ENCODE measurements around the gene B3GALNT2. TPM values are rescaled to one million over a fixed set of nuclear protein-coding genes. Genes with fewer than 3 reads are reported as not detected.

Gene B3GALNT2
- total and polyA plus RNA-seq, 2 of the 8 experiments (the other 6 are each of a cell fraction or from before 2014, with no cell fraction given) = 15.4 to 39.4 TPM

GRCh38 chr1:235525314-235525713 is 21.1 kb upstream of the B3GALNT2 start:
- H2BK20ac ChIP-seq (ENCODE audit: low read length) = no peak overlapping the region
- FAIRE-seq = no peak

More at GRCh38 chr1:235525314-235525713, 21.1 kb upstream of the B3GALNT2 start:
- Histone ChIP-seq H3K4me2 (ENCODE audit: insufficient read depth in 1 of 2, low read depth in 2 of 2, low read length in 2 of 2) (no peak overlapping the region), H3K23ac (ENCODE audit: insufficient read length) (no peak overlapping the region), H2AK5ac (ENCODE audit: low read depth, low read length) (no peak overlapping the region), H2AFZ (ENCODE audit: low read length) (no peak overlapping the region), H4K91ac (replicated peaks; ENCODE audit: insufficient read length, low read length) (no peak overlapping the region), H3K27me3 (replicated peaks in 1 of 4; ENCODE audit: control insufficient read depth in 3 of 4, extremely low read depth in 1 of 4, insufficient read depth in 3 of 4, low read length in 3 of 4) (no peaks in the 10 kb centered on the region; a peak in 1 of 7 replicates), H3K4me3 (ENCODE audit: extremely low read depth in 1 of 4, insufficient read depth in 2 of 4, low read depth in 3 of 4, low read length in 4 of 4) (no peak overlapping the region), H3K56ac (replicated peaks; ENCODE audit: insufficient read length, low read depth, low read length) (no peak overlapping the region), H3K36me3 (ENCODE audit: control insufficient read depth in 2 of 4, insufficient read depth in 4 of 4, low read length in 3 of 4) (no peaks in the 10 kb centered on the region), H3K18ac (ENCODE audit: extremely low read depth, low read length) (no peak overlapping the region), H3K9me3 (ENCODE audit: insufficient read depth in 2 of 2, low read depth in 1 of 2, low read length in 1 of 2) (no peaks in the 10 kb centered on the region), H2BK12ac (ENCODE audit: low read depth, low read length) (no peak overlapping the region), H3K79me2 (ENCODE audit: control insufficient read depth in 1 of 2, insufficient read depth in 2 of 2, low read length in 2 of 2) (no peaks in the 10 kb centered on the region), H3K4me1 (replicated peaks in 1 of 4; ENCODE audit: control insufficient read depth in 3 of 4, insufficient read depth in 4 of 4, low read length in 3 of 4) (no peaks in the 10 kb centered on the region), H2BK15ac (ENCODE audit: low read length) (no peak overlapping the region), H3K23me2 (ENCODE audit: low read depth, low read length) (0 out of 2 replicates have a peak, but pooled peaks cover 1% of the 10 kb centered on the region), H2BK120ac (replicated peaks; ENCODE audit: low read depth, low read length) (no peak overlapping the region), H3K4ac (replicated peaks; ENCODE audit: insufficient read length, low read depth, low read length) (no peak overlapping the region), H4K8ac (ENCODE audit: extremely low read depth, insufficient read depth, low read length) (no peak overlapping the region), H3K14ac (ENCODE audit: insufficient read length) (no peak overlapping the region), H4K20me1 (replicated peaks in 1 of 2; ENCODE audit: control insufficient read depth in 1 of 2, insufficient read depth in 2 of 2, low read length in 2 of 2) (no peaks in the 10 kb centered on the region), H2BK5ac (ENCODE audit: low read depth, low read length) (no peak overlapping the region), H3K27ac (ENCODE audit: low read depth, low read length) (no peak overlapping the region), H4K5ac (ENCODE audit: insufficient read length, low read depth, low read length) (no peak overlapping the region), H3K79me1 (ENCODE audit: low read depth, low read length) (no peaks in the 10 kb centered on the region), H3K9ac (replicated peaks in 1 of 4; ENCODE audit: extremely low read depth in 1 of 4, low read depth in 3 of 4, low read length in 3 of 4) (no peak overlapping the region)
- 84% methylated on average over 4 of the region's 4 CpGs; no CpG with 5 or more reads in 1 of the 2 experiments for WGBS, 2 experiments (ENCODE audit: extremely low coverage in 1 of 2, insufficient coverage in 1 of 2, insufficient read length in 1 of 2, insufficient replicate concordance in 2 of 2, low coverage in 1 of 2, low lambda C conversion rate in 2 of 2, missing lambda C conversion rate in 1 of 2)
- DNase-seq (ENCODE audit: low read depth in 1 of 2, low spot score in 2 of 2) = no peak
- no peak for TF ChIP-seq RAD21 (IDR thresholded peaks at IDR 0.05 in 1 of 2, conservative IDR thresholded peaks at IDR 0.05 in 1 of 2; ENCODE audit: low read depth in 2 of 2, low read length in 2 of 2)
- TF ChIP-seq JUND (IDR thresholded peaks at IDR 0.05; ENCODE audit: low read length) = no peak
- no peak for TF ChIP-seq MAX (IDR thresholded peaks at IDR 0.05)
- TF ChIP-seq TEAD4 (IDR thresholded peaks at IDR 0.05; ENCODE audit: low read depth, low read length) = no peak
- no peak for TF ChIP-seq TAF1 (IDR thresholded peaks at IDR 0.05; ENCODE audit: low read depth, low read length)
- no peak for TF ChIP-seq NRF1 (IDR thresholded peaks at IDR 0.05; ENCODE audit: low read depth, low read length)
- no peak for TF ChIP-seq ASH2L (IDR thresholded peaks at IDR 0.05; ENCODE audit: low read length)
- TF ChIP-seq HDAC2 (IDR thresholded peaks at IDR 0.05; ENCODE audit: borderline replicate concordance in 1 of 2, low read depth in 2 of 2, low read length in 2 of 2) = no peak
- TF ChIP-seq SP4 (IDR thresholded peaks at IDR 0.05; ENCODE audit: low read length) = no peak
- TF ChIP-seq BACH1 (IDR thresholded peaks at IDR 0.05; ENCODE audit: low read length) = no peak
- CTCF ChIA-PET (ENCODE audit: partially characterized antibody) = interaction anchor here (1.1 to 2.7 kb wide), 7 partner anchors 9 to 447 kb away, joined by 3 to 11 read pairs (median 4); no protein-coding TSS in a partner anchor
- POLR2A ChIA-PET (ENCODE audit: partially characterized antibody) = no interaction called here

All from H1 (cell line).